HL-60 (cell line): ENCODE results near the gene SDS.

Experiments used
- DNase-seq, 2 experiments: peaks; one replicate each; pipeline ENCODE4 v3.0.0-alpha.2; 2010 to 2020; ENCODE audit warnings: low read depth in 1 of 2, low spot score in 1 of 2
- H3K27ac ChIP-seq: fragments of 250-450 bp; sonication (Bioruptor Pico); replicated peaks from 2 replicates; pipeline ENCODE4 v1.5.1; 2020; ENCODE audit warnings: mild to moderate bottlenecking, moderate library complexity
- H3K27me3 ChIP-seq: fragments of 250-450 bp; sonication (Bioruptor Pico); 2 replicates; pipeline ENCODE4 v1.5.1; 2021; ENCODE audit warnings: mild to moderate bottlenecking, moderate library complexity; ENCODE audit not compliant: insufficient read depth, poor library complexity, severe bottlenecking
- H3K4me3 ChIP-seq: replicated peaks from 2 replicates; pipeline ENCODE4 v1.5.1; 2011; ENCODE audit warnings: mild to moderate bottlenecking, control low read depth, low read length; ENCODE audit not compliant: insufficient read depth
- CTCF ChIP-seq: IDR thresholded peaks from one replicate; pipeline ENCODE4 v1.5.1; 2011; ENCODE audit warnings: low read length, control low read depth, inconsistent platforms; ENCODE audit not compliant: insufficient read depth
- GABPA ChIP-seq: IDR thresholded peaks from 2 replicates; pipeline ENCODE4 v1.6.1; 2012; ENCODE audit warnings: low read depth
- POLR2AphosphoS5 ChIP-seq: IDR thresholded peaks from 2 replicates; pipeline ENCODE4 v1.6.1; 2012; ENCODE audit warnings: low read depth
- REST ChIP-seq: IDR thresholded peaks from 2 replicates; pipeline ENCODE4 v1.6.1; 2012; ENCODE audit warnings: low read depth; ENCODE audit not compliant: insufficient replicate concordance
- SPI1 ChIP-seq: IDR thresholded peaks from 2 replicates; pipeline ENCODE4 v1.6.1; 2012; ENCODE audit warnings: low read depth, mild to moderate bottlenecking, borderline replicate concordance

Gene SDS

GRCh38 chr12:113371808-113372207 lies 31.9 kb downstream of the SDS start:
- DNase-seq: no peak
- Histone ChIP-seq H3K27me3 (no peaks in the 10 kb centered on the region), H3K27ac (no peak overlapping the region), H3K4me3 (no peak overlapping the region)
- no peak for TF ChIP-seq CTCF
- TF ChIP-seq POLR2AphosphoS5: no peak
- no peak for TF ChIP-seq GABPA
- TF ChIP-seq SPI1: no peak
- no peak for TF ChIP-seq REST

GRCh38 chr12:113370923-113371682 lies 32.6 kb downstream of the SDS start:
- no peak for DNase-seq
- H3K27me3 ChIP-seq: no peaks in the 10 kb centered on the region
- no peak for TF ChIP-seq GABPA
- TF ChIP-seq CTCF: no peak
- TF ChIP-seq SPI1: no peak
- no peak for TF ChIP-seq REST
- TF ChIP-seq POLR2AphosphoS5: no peak
- H3K4me3 ChIP-seq: no peak overlapping the region
- H3K27ac ChIP-seq: no peak overlapping the region

- no peak for DNase-seq
- no peak overlapping the region for H3K27ac ChIP-seq
- TF ChIP-seq CTCF: no peak
- no peak for TF ChIP-seq GABPA
- no peak for TF ChIP-seq SPI1
- TF ChIP-seq REST: no peak
- no peaks in the 10 kb centered on the region for H3K27me3 ChIP-seq
- H3K4me3 ChIP-seq: no peak overlapping the region
Observed at GRCh38 chr12:113369391-113369985, 34.2 kb downstream of the SDS start.
